ENCODE data around the gene CDCA4.
"Not testable (repeated sequence)": the region's sequence is repeated elsewhere in the genome, so short reads cannot be mapped to it uniquely, and the experiment has no call there.

CDCA4 gene

DNA sequence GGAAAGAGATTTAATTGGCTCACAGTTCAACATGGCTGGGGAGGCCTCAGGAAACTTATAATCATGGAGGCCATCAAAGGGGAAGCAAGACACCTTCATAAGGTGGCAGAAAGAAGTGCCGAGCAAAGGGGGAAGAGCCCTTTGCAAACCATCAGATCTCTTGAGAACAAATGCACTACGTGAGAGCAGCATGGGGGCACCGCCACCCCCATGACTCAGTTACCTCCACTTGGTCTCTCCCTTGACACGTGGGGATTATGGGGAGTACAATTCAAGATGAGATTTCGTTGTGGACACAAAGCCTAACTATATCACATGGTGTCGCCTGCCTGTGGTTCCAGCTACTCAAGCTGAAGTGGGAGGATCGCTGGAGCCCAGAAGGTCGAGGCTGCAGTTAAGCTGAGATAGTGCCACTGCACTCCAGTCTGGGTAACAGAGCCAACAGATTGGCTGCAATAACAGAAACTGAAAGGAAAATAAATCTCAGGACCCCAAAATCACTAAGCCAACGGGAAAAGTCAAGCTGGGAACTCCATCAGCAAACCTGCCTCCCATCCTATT, 10.0 kb upstream of the CDCA4 start:
- DNase-seq = no peak

DNA sequence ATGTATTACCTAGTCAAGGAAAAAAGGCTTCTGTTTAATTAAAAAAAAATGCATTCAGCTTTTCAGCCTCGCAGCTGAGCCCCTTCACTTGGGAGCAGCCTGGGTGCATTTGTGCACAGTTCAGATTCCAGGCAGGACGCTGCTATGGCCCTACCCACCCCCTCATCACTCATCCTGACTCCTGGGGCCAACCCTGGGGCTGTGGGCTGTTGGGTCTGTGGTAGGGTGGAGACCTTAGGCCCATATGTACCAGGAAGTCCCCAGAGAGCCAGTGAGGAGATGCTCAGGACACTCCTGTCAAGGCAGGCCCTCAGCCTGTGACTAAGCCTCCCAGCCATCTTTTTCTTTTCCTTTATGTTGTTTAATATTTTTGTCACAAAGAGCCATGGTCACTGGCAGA, 9.3 kb upstream of the CDCA4 start:
- DNase-seq = no peak

DNA sequence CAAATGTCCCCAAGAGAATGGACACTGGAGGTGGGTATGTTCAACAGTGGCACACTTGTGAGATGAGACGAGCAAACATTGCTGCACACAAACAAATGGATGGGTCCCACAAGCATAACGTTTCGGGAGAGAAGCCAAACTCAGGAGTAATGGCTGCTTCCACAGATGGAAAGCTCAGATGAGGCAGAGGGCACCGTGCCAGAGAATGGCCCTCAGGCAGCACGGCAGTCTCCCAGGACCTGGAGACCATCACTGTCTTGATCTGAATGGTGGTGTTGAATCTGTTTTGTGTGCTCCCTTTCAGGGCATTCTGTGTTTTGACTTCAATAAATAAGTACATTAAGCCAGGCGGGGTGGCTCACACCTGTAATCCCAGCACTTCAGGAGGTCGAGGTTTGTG, 8.5 kb upstream of the CDCA4 start:
- no peak for DNase-seq

- no peak for DNase-seq
These were observed 7.5 kb upstream of the CDCA4 start for GRCh38 chr14:105028251-105028927.

GRCh38 chr14:105027718-105028117, 6.8 kb upstream of the CDCA4 start:
- DNase-seq = not testable (repeated sequence)

- DNase-seq = no peak
These were observed 6.1 kb upstream of the CDCA4 start for GRCh38 chr14:105026802-105027563.

DNA sequence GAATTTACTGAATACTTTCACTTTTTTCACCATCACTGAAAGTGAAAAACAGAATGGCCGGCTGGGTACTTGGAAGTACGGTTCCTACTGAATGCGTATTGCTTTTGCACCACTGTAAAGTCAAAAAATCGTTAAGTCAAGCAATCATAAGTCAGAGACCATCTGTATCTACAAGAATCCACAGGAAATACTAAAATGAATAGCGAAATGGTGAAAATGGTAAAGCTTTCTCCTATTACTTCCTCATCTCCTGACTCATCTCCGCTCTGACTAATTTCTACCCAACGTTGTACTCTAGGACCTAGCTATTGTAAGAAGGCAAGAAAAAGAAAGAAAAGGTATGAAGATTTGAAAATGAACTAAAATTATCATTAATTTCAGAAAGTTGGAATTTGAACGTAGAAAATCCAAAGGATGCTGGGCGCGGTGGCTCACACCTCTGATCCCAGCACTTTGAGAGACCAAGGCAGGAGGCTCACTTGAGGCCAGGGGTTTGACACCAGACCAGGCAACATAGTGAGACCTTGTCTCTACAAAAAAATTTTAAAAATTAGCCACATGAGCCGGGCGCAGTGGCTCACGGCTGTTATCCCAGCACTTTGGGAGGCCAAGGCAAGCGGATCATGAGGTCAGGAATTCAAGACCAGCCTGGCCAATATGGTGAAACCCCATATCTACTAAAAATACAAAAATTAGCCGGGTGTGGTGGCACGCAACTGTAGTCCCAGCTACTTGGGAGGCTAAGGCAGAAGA, 5.3 kb upstream of the CDCA4 start:
- DNase-seq = no peak

GRCh38 chr14:105025429-105025828, 4.5 kb upstream of the CDCA4 start:
- DNase-seq = no peak

- DNase-seq = no peak
These were observed 3.1 kb upstream of the CDCA4 start for GRCh38 chr14:105023791-105024480.

GRCh38 chr14:105023144-105023543, 2.3 kb upstream of the CDCA4 start:
- DNase-seq = no peak

DNA sequence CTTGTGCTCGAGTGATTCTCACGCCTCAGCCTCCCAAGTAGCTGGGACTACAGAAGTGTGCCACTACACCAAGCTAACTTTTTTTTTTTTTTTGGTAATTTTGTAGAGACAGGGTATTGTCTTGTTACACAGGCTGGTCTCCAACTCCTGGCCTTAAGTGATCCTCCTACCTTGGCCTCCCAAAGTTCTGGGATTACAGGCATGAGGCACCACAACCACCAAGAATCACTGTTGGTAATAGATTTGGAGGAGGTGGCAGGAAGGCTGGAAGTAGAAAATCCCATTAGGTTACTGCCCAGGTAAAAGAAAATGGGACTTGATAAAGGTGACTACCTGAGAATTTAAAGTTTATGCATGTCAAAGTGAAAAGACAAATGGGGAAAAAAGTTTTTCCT, 1.4 kb upstream of the CDCA4 start:
- DNase-seq = no peak

DNA sequence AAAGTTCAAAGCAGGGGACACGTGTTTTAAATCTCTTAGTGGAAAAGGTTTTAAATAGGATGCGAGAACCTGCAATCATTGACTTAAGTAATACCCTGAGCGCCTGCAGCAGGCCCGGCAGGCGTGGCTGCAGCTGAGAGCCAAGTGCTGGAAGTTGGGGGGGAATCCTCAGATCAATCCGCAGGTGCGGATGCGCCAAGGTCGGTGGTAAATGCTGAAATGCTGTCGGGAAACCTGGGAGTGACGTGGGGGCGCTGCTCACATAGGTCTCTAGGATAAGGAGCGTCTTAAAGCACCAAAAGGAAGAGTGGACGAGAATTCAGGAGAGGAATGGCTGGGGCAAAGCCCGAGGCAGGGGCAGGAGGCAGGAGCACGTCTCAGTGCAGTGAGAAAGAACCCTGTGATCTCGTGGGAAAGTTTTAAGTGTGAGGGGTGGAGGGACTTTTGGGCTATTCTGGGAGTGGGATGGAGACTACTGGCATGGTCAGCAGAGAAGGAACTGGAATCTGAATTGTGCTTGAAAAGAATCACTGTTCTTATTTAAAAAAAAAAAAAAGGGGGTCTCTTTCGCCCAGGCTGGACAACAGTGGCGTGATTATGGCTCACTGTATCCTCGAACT, 883 bp upstream of the CDCA4 start:
- DNase-seq = peak; percentile 47

- no peak for DNase-seq
These were observed 745 bp downstream of the CDCA4 start for GRCh38 chr14:105019861-105020814.

- DNase-seq = no peak
These were observed 2.5 kb downstream of the CDCA4 start for GRCh38 chr14:105018414-105018813.

GRCh38 chr14:105015905-105016304, 5.0 kb downstream of the CDCA4 start:
- DNase-seq = no peak

DNA sequence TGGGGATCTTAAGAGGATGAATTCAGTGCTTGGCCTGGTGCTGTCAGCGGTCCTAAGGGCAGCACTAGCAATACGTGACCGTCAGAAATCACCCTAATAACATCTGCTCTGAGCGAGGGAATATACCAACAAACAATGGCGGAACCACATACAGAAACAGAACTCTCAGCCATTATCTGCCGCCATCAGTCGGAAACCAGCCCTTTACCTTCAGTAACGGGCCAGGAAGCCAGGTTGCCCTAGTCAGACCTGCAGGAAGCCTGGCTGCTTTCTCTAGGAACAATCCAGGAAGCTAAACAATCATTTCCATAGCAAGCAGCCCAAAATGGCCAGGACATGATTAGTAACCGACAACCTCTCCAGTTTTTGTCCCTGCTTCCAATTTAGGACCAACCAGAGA, 5.6 kb downstream of the CDCA4 start:
- no peak for DNase-seq

DNA sequence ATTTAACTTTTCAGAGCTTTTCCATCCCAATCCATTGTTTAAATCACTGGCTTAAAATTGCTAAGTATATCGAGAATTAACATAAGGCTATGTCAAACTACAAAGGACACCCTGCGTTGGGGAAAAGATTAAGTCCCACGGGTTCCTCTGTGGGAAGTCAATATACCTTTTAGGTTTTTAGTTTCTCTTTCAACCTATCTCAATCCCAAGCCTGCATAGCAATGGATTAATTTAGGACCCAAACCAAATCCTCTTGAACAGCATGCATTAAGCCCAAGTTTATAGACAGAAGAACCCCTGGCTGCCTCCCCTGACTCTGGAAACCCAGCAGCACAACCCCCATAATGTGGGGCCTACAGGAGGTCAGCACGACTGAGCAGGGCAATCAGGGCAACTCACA, 6.3 kb downstream of the CDCA4 start:
- DNase-seq = no peak

GRCh38 chr14:105014032-105014431, 6.9 kb downstream of the CDCA4 start:
- DNase-seq = no peak

DNA sequence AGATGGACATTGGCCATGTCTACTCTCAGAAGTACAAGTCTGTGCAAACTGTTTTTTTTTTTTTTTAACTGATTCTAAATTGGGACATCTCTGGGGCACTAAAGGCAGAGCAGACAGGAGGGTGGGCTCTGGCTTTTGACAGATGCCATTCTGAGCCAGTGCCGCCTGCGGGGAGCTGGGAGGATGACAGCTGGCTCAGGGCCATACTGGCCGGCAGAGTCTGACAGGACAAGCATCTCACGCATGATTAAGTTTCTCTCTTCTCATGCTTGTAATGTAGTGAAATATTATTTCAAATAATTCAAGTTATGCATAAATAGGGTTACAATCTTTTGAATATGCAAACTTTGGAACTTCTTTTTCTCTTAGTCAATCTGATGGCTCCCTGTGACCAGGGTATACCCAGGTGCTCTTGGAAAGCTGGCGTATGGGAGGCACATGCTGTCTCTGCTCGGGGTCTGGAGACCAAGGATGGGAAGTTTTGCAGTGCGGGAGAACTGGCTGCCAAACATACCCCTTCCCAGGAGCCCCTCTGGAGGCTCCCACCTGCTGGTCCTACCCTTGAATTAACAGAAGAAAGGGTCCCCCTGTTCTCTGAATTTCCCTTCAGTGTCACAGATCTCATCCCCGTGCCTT, 7.6 kb downstream of the CDCA4 start:
- DNase-seq = no peak

DNA sequence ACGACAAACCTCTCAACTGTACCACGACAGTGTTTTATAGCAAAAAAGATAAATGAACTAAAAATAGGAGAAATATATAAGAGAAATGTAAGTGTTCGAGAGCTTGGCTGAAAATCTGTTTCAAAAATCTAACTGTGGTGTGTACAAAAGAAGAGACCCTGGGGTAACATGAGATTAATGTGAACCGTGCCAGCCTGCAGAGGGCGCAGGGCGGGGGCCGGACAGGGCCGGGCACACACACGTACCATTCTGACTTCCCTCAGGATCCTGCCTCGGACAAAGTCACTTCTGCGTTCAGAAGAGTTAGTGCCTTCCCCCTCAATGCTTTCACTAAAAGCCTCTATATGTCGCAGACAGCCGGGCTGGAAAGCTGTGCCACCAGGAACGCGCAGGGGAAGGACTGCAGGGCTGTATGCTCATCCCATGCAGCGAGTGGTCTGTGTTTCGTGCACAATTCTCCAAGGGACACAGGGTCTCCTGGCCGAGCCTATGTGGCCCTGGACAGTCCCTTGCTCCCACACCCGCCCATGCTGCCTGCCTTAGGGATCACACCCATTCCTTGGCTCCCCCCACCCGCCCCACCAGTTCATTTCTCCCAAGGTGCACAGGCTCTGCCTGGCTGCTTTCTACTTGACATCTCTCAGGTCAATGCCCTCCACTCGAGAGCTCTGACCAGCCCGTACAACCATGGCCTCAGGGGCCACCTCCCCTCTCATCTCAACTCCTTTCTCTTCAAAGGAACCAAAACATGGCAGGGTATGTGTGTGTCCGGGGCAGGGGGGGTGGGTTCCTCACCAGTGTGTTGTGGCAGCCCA, 8.5 kb downstream of the CDCA4 start:
- DNase-seq = no peak

All from NCI-H510A (cell line).